PFSK-1 (cell line): ENCODE data around the gene DLEU7.

ENCODE experiments used
- FOXP2 ChIP-seq: optimal IDR thresholded peaks from 2 replicates; pipeline ENCODE3; 2011; ENCODE audit warnings: borderline replicate concordance, control low read depth, inconsistent platforms; ENCODE audit not compliant: insufficient read depth; ENCODE audit errors: extremely low read length, extremely low read depth
- POLR2AphosphoS5 ChIP-seq: IDR thresholded peaks from 2 replicates; pipeline ENCODE4 v1.6.1; 2012; ENCODE audit warnings: low read depth, mild to moderate bottlenecking, control low read depth, low read length, moderate library complexity
- SIN3A ChIP-seq: IDR thresholded peaks from 2 replicates; pipeline ENCODE4 v1.6.1; 2012; ENCODE audit warnings: mild to moderate bottlenecking, low read length, moderate library complexity, borderline replicate concordance; ENCODE audit not compliant: insufficient read depth
- TAF1 ChIP-seq: IDR thresholded peaks from 2 replicates; pipeline ENCODE4 v1.6.1; 2012; ENCODE audit warnings: low read length, control low read depth, borderline replicate concordance; ENCODE audit not compliant: insufficient read depth
- TF ChIP-seq, protein P1 (sequence below), 2 experiments: IDR thresholded peaks; 2 replicates each; pipeline versions ENCODE4 v1.6.1 to v1.8.0; 2011 to 2012; ENCODE audit warnings: low read depth in 2 of 2, low read length in 2 of 2, control low read depth in 1 of 2, inconsistent platforms in 1 of 2, mild to moderate bottlenecking in 1 of 2, moderate library complexity in 1 of 2; ENCODE audit not compliant: insufficient read depth in 1 of 2

DLEU7 gene

GRCh38 chr13:50866817-50867636, 23.5 kb upstream of the DLEU7 start:
- no peak for TF ChIP-seq TAF1
- TF ChIP-seq FOXP2 = no peak
- TF ChIP-seq, protein P1, sequence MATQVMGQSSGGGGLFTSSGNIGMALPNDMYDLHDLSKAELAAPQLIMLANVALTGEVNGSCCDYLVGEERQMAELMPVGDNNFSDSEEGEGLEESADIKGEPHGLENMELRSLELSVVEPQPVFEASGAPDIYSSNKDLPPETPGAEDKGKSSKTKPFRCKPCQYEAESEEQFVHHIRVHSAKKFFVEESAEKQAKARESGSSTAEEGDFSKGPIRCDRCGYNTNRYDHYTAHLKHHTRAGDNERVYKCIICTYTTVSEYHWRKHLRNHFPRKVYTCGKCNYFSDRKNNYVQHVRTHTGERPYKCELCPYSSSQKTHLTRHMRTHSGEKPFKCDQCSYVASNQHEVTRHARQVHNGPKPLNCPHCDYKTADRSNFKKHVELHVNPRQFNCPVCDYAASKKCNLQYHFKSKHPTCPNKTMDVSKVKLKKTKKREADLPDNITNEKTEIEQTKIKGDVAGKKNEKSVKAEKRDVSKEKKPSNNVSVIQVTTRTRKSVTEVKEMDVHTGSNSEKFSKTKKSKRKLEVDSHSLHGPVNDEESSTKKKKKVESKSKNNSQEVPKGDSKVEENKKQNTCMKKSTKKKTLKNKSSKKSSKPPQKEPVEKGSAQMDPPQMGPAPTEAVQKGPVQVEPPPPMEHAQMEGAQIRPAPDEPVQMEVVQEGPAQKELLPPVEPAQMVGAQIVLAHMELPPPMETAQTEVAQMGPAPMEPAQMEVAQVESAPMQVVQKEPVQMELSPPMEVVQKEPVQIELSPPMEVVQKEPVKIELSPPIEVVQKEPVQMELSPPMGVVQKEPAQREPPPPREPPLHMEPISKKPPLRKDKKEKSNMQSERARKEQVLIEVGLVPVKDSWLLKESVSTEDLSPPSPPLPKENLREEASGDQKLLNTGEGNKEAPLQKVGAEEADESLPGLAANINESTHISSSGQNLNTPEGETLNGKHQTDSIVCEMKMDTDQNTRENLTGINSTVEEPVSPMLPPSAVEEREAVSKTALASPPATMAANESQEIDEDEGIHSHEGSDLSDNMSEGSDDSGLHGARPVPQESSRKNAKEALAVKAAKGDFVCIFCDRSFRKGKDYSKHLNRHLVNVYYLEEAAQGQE (IDR thresholded peaks at IDR 0.05; ENCODE audit: insufficient read depth in 1 of 2, low read depth in 2 of 2, low read length in 2 of 2) = no peak
- no peak for TF ChIP-seq POLR2AphosphoS5
- TF ChIP-seq SIN3A = no peak

DNA sequence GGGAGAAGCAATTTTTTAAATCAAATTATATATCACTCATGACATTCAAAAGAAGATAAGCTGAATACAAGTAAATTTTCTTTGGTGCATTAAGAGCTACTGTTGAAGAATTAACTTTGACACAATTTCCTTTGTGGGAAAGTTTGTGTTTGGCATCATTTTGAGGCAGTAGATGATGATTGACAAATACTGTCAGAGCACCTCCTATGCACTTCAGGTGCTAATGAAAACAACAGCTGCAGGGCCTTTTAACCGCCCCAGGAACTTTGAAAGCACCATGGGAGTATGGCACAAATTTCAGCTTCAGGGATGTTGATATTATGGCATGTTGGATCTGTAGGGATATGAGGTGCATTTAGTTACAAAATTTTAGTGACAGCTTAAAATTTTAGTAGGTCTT, 21.0 kb upstream of the DLEU7 start:
- TF ChIP-seq POLR2AphosphoS5 (no peak), SIN3A (no peak), FOXP2 (no peak), TAF1 (no peak)
- TF ChIP-seq, protein P1 (IDR thresholded peaks at IDR 0.05; ENCODE audit: insufficient read depth in 1 of 2, low read depth in 2 of 2, low read length in 2 of 2) = no peak

- TF ChIP-seq, protein P1 (IDR thresholded peaks at IDR 0.05; ENCODE audit: insufficient read depth in 1 of 2, low read depth in 2 of 2, low read length in 2 of 2) = no peak
- no peak for TF ChIP-seq FOXP2
- TF ChIP-seq TAF1 = no peak
- no peak for TF ChIP-seq POLR2AphosphoS5
- no peak for TF ChIP-seq SIN3A
These were observed 12.2 kb upstream of the DLEU7 start for GRCh38 chr13:50855681-50856080.

DNA sequence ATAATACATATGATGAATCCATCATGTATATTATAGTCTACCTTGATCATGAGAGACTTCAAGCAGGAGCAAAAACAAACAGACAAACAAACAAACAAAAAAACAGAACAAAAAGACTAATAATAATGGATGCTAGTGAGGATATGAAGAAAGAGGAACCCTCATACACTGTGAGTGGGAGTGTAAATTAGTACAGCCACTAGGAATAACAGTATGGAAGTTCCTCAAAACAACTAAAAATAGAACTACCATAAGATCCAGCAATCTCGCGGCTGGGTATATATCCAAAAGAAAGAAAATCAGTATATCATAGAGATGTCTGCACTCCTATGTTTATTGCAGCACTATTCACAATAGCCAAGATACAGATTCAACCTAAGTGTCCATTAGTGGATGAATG, 7.0 kb upstream of the DLEU7 start:
- TF ChIP-seq POLR2AphosphoS5 (no peak), FOXP2 (no peak), TAF1 (no peak), SIN3A (no peak)
- TF ChIP-seq, protein P1 (IDR thresholded peaks at IDR 0.05; ENCODE audit: insufficient read depth in 1 of 2, low read depth in 2 of 2, low read length in 2 of 2) = no peak

- TF ChIP-seq POLR2AphosphoS5 (no peak), SIN3A (no peak), TAF1 (no peak), FOXP2 (no peak)
- TF ChIP-seq, protein P1 (IDR thresholded peaks at IDR 0.05; ENCODE audit: insufficient read depth in 1 of 2, low read depth in 2 of 2, low read length in 2 of 2) = no peak
These were observed 4.0 kb upstream of the DLEU7 start for GRCh38 chr13:50847501-50847900.
